Activated CD8-positive, alpha-beta memory T cell treated with anti-CD3 and anti-CD28 coated beads for 4 hours (primary cell): ENCODE data around the gene ITGB2.
"Not testable (repeated sequence)": the region's sequence is repeated elsewhere in the genome, so short reads cannot be mapped to it uniquely, and the experiment has no call there.

Source experiments
- DNase-seq, 2 donors: peaks; one replicate each; pipeline ENCODE4 v3.0.0-alpha.2; 2020; ENCODE audit warnings: low read depth in 2 of 2

The ITGB2 gene

DNA sequence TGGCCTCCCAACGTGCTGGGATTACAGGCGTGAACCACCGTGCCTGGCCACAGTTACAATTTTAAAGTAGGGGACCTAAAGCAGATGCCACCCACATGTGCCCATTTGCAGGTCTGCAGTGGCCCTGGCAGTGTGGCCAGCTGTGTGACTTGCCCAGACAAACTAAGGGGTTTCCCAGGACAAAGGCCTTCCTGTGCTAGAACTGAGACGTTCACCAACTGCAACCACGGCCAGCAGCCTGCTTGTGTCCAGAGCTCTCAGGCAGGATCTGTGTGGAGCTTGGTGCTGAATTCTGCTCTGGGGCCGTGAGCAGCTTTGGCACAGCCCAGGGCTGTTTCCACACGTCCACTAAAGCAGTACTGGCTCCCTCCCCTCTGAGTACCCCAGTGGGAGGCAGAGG is 36.6 kb downstream of the ITGB2 start:
- no peak for DNase-seq

DNA sequence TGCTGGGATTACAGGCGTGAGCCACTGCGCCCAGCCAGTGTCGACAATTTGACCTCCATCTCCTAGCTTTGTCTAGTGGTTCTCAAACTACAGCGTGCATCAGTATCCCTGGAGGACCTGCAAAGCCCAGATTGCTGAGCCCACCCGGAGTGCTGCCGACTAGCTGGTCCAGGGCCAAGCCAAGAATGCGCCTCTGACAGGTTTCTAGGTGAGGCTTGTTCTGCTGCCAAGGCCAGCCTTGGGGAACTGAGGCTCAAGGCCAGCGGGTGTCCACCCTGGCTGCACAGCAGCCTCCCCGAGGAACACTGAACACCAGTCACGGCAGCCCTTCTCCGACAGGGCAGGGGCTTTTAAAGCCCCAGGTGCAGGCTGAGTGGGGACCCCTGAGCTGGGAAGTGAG is 37.4 kb downstream of the ITGB2 start:
- no peak for DNase-seq

DNA sequence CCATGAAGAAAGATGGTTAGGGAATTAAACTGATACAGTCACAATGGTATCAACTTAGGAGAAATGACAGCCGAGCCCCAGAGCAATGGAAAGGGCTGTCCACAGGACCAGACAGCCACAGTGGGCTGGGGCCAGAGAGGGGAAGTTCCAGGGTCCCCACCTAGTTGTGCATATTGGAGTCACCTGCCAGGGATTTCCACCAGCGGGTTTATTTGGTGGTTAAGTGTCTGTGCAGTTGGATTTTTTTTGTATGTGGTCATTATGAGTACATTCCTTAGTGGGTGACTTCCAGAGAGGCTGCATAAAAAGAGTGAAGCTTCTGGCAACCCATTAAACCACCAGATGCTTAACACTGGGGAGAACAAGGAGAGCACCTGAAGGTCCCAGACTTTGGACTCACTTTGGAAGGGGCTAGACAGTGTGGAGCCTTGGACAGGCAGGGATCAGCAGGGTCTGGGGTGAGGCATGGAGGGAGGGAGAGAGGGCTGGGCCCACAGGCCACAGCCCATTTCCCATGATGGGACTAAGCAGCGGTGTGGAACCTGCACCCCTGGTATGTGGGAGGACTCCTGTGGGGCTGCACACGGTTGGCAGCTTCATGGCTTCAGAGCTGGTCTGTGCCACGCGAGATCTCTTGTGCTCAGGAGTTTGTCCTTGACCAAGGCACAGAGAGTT is 39.4 kb downstream of the ITGB2 start:
- no peak for DNase-seq

DNA sequence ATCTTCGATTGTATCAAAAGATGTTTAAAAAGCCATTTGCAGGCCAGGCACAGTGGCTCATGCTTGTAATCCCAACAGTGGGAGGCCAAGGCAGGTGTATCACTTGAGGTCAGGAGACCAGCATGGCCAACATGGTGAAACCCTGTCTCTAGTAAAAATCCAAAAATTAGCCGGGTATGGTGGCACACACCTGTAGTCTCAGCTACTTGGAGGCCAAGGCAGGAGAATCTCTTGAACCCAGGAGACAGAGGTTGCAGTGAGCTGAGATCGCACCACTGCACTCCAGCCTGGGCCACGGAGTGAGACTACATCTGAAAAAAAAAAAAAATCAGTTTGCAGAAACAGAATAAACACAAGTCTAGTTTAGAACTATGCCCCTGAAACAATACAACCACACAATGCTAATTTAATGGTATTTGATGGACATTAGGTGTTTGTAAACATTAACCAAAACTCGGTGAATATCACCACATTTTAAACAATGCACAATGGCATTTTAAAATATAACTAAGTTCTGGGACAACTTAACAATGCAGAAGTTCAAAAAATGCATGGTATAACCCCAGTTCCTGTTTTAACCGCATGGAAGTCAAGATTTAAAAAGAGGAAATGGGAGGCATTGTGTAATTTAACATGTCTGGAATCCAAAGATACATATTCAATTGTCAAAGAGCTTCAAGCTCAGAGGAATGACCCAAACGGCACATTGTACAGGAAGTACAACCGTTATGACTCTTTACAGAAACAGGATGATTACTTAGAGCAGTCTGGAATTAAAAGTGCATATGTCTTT is 40.1 kb downstream of the ITGB2 start:
- DNase-seq, result no peak

DNA sequence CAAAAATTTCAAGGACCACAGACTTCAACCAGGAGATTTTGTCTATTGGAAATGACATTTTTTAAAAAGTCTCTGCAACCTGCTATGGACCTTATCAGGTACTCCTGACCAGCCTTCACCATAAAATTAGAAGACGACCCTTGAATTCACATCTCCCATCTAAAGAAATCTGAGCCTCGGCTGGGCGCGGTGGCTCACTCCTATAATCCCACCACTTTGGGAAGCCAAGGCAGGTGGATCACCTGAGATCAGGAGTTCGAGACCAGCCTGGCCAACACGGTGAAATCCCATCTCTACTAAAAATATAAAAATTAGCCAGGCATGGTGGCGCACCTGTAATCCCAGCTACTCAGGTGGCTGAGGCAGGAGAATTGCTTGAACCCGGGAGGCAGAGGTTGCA is 41.5 kb downstream of the ITGB2 start:
- not testable (repeated sequence) for DNase-seq

DNA sequence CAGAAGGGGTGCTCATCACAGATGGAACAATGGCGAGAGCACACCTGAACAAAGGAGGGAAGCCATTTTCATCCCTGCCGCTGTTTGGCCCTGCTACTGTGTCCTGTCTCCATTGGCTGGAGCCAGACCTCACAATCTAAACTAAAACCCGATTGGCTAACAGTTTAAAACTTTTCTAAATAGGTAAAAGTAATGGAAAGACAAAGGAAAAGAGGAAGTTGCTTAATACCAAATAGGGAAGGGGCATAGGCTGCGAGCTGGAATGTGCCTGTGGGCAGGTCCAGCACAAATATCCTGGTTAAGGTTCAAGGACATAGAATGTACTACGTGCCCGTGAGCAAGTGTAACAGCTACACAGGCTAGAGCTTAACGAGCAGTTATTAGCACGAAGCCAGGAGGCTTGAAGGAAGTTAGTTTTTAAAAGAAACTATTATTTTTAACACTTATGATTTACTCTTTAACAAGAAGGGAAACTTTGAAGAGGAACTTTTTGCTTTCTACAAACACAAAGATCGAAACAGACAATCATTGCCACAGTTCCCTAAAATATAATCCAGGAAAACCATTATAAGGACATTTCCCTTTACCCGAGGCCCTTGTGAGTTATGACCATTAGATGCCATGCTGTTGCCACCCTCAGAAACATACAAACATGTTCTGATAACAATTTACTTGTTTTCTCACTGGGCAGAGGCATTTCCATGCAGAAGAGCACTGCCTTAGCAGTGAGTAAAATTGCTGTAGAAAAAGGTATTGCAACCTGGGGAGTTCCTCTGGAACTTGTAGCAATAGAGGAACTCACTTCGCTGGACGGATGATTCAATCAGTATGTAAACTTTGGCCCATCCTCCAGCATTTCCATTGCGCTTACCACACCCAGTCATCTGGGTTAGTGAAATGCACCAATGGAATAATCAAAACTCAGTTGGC is 42.4 kb downstream of the ITGB2 start:
- no peak for DNase-seq

DNA sequence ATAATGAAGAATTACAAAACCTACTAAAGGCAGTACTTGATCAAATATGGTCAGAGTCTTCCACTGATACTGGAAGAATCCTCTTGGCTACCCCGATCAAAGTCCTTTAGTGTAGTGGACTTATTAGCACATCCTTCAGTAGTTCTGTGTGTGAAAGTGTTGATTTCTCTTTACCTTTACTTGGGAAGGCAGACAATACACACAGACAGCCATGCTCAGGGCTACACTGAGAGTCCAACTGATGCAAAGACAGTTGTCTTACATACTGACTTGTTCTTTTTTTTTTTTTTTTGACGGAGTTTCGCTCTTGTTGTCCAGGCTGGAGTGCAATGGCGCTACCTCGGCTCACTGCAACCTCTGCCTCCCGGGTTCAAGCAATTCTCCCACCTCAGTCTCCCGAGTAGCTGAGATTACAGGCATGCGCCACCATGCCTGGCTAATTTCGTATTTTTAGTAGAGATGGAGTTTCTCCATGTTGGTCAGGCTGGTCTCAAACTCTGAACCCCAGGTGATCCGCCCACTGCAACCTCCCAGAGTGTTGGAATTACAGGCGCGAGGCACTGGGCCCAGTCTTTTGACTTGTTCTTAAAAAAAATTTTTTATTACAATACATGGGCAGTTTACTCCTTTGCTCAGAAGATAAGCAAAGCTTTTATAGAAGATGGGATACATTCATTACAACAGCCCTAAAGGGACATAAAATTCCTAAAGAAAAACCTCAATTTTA is 43.7 kb downstream of the ITGB2 start:
- DNase-seq, result no peak

DNA sequence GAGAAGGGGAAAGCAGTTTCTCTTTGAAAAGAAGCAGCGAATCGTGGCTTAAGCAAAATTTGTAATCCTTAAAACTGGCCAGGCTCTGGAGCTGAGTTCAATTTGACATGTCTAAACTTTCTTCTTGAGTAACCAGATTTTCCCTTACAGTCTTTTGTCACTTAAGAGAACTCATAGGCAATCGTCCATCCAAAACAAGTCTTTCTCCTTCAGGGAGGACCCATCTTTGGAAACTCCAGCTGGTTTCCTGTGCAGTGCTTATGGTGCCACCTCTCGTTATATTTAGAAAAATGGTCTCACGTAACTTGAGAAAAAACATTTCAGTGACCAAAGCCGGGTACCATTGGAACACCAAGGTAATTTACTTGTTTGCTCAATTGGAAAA is 45.4 kb downstream of the ITGB2 start:
- DNase-seq, result no peak

DNA sequence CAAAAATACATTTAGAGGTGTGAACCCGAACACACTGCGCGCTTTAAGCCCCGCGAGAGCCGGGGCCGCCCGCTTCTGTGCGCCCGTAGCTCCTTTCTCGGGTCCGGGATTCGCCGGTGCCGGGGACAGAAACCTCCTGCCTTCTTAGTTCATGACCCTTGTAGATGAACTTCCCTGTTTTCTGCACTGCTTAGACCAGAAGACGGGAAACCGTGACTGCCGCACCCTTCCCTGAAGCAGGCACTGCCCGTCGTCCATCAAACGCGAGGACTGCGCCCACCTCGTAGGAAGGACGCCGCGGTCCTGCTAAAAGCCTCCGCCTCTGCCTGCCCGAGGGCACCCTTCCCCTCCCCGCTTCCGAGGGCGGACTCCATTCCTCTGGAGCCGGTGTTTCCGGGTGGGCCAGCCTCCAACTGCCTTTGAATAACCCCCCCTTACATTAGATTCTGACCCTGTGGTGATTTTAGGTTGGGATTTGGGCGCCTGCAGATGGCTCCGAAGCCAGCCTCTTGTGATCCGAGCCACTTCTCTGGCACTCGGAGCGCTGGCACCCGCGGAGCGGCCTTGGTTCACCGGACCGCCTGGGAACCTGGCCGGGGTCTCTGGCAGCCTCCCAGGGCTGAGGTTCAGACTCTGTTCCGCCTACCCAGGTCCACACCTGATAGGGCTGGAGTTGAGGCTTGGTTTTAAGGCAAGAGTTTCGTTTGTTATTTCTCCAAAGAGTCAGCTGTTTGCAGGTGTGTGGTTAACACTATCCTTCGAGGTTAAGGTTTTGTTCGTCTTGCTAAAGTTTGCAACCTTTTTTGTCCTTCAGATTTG is 46.0 kb downstream of the ITGB2 start:
- DNase-seq, result no peak

DNA sequence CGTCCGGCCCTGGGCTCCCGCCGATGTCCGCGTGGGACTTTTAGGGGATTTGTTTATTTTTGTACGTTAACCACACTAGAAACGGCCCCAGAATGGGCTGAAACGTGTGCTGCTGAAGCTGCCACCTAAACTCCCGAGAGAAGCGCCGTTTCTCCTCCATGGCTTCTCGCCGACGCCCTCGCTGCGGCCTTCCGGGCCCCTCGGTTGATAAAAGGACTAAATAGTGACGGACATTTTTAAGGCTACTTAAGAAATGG is 46.5 kb downstream of the ITGB2 start:
- no peak for DNase-seq

DNA sequence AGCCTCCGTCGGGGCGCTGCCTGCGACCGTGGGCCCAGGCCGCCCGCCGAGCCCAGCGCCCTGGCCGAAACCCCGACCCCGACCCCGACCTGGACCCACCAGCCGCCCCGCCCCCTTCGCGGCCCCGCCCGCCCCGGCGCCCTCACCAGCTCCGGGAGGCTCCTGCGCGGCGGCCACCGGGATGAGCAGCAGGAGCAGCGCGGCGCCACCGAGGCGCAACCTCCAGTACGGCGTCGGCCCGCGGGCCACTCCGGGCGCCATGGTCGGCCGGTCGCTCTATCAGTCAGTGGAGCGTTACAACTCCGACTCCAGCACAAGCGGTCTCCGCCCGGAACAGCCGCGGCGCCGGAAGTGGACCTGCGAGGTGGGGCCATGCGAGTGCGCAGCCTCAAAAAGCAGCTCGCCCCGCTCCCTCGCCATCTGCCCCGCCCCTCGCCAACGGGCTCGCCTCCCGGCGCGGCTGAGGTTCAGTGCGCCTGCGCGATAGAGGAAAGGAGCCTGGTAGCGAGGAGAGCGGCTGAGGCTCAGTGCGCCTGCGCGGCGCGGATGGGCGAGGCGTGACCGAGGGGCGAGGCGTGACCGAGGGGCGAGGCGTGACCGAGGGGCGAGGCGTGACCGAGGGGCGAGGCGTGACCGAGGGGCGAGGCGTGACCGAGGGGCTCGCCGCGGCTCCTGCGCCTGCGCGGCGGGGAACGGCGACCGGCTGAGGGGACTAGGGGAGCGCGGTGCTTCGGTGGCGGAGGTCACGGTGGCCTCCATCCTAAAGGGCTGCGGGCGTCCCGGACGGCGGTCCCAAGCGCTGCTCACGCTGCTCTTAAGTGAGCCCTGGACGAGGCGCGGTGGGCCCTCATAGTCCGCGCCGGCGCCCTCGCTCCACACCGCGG is 47.1 kb downstream of the ITGB2 start, which contains the start of gene PTTG1IP:
PTTG1IP (minus strand) TSS at position 335 of the 884 bp plus-strand sequence; CDS start at position 261, 74 bp downstream.
- DNase-seq, result peak; percentile 99

DNA sequence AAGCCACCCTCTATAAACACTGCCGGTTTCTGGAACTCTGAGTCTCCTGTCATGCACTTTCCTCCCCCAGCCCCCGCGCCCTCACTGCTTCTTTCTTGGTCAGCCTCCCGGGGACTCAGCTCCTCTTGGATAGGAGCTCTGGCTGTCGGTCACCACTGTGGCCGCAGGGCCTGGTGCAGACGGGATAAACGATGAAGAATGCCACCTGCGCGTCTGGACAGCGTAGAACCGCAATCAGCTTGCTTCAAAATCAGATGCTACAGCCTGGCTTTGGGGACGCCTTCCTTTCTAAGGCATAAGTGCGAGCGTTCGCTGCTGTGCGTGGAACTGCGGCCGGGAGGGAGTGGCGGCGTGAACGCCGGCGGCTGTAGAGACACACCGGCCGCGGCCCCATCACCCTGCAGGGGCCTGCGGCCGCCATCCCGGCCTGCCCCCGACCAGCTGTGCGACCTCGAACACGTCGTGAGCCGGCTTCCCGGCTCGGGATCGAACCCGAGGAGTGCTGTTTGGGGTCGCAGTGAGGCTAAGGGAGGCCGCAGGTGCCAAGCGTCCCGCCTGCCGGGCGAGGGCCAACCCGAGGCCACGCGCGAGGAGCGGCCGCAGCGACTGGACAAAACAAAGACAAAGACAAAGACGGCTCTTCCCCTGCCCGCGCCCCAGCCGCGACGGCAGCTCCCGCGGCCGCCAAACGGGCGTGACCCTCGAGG is 47.9 kb downstream of the ITGB2 start:
- no peak for DNase-seq

DNA sequence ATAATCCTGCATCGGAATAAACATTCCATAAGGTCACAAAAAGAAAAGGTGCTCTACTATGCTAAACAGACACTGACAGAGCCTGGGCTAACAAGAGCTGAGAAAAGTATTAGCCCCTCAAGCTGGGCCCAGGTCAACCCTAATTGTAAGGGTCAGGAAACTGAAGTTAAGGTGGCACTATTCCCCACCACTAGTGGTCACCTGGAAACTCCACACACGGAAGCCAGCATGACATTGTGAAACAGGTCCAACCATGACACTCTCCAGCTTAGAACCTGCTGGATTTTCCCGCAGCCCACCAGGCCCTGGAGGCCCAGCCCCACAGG is 48.4 kb downstream of the ITGB2 start:
- no peak for DNase-seq

DNA sequence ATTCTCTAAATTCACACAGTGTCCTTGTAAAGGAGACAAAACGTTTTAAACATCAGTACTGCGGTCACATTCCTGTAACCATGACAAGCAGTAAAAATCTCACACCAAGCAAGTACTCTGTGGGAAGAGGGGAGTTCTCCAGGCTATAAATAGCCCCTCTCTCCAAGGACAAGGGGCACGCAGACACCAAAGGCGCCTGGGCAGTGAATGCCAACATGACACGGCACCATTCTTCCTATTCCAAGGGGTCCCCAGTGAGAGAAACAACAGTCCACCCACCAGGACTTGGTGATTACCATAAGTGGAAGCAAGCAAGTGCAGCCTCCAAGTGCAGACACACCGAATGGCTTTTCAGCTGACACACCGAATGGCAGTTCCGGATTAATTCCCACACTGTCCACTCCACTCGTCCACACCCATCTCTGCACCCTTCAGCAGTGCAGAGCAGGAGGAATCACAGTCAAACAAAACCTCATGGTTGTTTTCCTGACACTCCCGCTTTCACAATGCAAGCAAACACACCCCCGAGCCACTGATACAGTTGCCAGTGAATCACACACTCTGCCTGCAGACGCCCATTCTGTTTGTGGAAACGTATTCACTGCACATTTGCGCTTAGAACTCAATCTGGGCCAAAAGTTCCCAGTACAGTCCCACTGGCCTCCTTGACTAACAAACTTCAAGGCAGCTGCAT is 49.0 kb downstream of the ITGB2 start:
- no peak for DNase-seq

DNA sequence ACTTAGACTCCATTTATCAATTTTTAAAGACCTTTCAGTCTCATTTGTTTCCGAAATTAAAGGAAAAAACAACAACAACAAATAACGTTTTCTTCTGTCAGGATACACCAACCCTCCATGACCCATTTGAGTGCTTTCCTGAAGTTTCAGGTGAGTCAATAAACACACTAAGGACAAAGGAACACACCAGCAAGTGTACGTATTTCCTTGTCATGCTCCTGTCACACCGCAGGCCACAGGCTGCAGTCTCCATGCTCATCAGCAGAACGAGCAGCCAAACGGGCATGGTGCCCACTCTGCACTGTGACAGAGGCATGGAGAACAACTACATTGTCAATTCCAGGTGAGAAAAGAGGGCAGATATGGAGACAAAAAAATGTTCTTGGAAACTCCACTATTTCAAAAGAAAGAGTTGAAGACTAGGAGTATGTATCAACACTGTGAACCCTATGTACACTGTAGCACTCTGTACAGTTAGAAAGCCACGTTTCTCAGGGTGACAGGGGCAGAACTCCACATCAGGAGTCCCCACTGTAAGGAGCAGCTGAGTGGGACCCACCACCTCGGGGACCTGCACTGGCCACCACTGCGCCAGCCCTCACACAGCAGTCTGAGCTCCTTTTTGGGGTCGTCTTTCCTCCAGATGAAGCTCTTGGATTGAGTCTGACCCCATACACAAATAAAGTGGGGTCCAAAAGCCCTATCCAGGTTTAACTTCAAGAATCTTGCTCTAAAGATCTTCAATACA is 49.8 kb downstream of the ITGB2 start:
- DNase-seq, result no peak

DNA sequence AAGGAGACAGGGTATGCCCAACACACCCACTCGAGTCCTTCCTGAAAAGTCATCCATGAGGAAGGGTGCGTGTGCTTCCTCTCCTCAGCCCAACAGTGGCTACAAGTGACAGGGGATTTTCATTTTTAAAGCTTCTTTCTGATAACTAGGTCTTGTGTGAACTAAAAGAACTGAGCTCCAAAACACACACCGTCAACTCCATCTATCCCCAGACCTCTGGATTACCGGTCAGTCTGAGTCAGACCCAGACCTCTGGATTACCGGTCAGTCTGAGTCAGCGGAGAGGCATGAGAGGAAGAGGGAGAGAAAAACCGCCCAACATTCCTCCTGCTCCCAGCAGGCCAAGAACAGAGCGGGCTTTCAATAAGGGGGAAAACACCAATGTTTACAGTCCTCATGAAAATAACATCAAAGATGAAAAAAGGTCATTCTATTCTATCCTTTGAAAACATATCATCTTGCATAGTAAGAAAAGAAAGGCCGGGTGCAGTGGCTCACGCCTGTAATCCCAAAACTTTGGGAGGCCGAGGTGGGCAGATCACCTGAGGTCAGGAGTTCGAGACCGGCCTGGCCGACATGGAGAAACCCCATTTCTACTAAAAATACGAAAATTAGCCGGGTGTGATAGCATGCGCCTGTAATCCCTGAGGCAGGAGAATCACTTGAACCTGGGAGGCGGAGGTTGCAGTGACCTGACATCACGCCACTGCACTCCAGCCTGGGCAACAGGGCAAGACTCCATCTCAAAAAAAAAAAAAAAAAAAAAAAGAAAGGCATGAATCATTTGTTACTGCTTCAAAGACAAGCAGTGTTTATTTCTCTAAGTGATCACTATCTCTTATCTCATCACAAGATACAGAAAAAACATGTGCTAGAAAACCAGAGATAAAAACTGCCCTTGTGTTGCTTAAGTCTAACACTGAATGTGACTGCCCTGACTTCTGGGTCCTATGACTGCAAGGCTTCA is 50.6 kb downstream of the ITGB2 start:
- DNase-seq, result no peak

DNA sequence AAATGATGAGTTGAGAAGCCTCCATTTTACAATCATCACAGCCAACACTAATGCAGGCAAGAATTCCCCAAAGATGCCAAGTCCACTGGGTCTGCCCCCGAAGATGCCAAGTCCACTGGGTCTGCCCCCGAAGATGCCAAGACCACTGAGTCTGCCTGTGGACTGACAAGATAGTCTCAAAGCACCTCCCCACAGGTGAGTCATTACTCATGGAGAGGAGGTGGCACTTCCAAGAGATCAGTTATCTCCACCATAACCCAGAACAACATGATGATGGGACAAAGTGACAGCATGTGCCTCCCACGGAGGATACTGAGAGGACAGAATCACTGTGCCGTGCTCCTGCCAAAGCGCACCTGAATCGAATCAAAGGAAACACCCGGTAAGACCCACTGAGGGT is 52.0 kb downstream of the ITGB2 start:
- no peak for DNase-seq
